Mucosa of gallbladder (tissue), 1 donor: ENCODE measurements around the gene MROH2A. TPM values are rescaled to one million over a fixed set of nuclear protein-coding genes. Genes with fewer than 3 reads are reported as not detected.

ENCODE experiments used
- DNase-seq: peaks from one replicate; pipeline ENCODE4 v3.0.0-alpha.2; 2020; ENCODE audit warnings: low spot score
- total RNA-seq: library from RNA; stranded (reverse); gene quantifications from one replicate; pipeline ENCODE4 v1.2.1, GENCODE V29; 2021
- donor health status: DM: no; HTN: no; CAD: no.

The MROH2A gene
- total RNA-seq, 1 donor from 2014 or later = 1.2 TPM

DNA sequence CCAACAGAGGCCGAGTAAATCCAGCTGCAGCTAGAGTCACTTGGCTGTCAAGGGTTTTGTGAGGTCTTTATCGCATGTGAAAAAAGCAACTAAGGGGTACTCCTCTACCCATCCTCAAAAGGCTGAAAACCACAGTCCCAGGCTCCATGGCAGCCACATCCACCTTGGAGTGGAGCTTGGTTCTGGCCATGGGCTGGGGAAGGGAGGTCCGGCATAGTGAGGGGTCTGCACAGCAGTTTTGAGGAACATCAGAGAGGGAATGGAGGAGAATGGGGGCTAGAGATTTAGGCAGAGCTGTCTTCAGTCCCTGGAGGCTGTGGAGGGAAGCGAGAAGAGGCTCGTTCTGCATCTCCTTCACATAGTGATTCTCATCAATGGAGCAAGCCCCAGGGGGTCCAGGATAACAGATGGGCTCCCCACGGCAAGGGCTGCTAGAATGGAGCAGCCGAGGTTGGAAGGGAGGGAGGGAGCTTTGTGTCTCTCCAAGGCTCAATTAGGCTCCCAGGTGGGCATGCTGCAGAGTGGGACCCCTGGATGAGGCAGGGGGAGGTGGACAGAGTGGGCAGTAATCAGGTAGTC is 21.0 kb downstream of the MROH2A start:
- DNase-seq = peak; percentile 6

DNA sequence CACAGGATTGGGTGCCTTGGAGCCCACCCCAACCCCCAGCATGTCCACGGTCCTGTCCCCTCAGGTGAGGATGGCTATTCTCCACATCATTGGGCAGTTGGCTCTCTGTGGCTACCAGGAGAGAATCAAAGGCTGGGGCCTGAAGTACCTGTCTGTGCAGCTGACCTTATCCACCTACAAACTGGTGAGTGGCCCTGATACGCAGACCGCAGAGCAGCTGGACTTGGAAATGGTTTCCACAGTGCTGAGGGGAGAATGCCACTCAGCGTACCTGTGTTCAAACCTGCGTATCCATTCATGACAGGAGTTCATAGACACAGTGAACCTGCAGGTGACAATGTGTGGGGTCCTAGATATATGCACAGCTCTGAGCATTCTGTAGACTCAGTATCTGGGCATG is 21.6 kb downstream of the MROH2A start:
- peak; percentile 8 for DNase-seq

DNA sequence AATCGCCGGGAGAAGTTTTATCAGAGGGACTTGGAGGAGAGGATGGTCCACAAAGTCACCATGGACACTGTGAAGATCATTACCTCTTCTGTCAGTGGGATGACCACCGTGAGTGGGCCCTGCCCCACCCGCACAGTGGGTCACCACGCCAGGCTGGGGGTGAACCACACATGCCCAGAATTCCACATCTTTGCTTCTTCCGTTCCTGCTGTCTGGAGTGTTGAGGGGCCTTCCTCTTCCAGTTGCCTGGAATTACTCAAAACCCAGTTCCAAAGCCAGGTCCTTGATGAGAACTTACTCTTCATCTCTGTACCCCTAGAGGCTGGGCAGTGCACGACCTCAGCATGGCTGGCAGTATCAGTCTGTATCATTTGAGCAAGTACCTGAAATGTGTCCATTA is 22.1 kb downstream of the MROH2A start:
- no peak for DNase-seq

DNA sequence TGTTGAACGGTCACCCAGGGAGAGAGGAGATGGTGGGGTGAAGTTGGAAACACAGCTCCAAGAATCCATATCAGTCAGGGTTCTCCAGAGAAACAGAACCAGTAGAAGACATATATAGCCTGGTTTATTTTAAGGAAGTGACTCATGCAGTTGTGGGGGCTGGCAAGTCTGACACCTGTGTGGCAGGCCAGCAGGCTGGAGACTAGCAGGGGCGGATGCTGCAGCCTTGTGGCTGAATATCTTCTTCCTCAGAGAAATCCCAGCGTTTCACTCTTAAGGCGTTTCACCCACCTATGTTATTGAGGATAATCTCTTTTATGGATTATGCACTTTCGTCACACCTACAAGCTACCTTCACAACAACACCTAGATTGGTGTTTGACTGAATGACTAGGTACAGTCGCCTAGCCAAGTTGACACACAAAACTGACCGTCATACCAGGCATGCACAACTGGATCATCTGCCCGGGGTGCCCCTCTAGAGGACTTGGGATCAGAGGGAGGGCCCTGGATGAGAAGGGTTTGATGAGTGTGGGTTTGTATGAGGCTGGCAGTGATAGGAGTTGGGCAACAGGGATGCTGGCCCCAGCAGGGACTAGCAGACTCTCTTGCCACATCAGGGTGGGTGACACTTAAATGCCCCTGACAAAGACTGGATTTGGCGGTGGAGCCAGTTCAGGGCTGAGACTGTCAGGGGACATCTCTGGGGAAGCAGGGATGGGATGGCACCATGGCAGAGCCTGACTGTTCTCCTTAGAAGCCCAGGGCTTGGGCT is 23.4 kb downstream of the MROH2A start:
- no peak for DNase-seq

DNA sequence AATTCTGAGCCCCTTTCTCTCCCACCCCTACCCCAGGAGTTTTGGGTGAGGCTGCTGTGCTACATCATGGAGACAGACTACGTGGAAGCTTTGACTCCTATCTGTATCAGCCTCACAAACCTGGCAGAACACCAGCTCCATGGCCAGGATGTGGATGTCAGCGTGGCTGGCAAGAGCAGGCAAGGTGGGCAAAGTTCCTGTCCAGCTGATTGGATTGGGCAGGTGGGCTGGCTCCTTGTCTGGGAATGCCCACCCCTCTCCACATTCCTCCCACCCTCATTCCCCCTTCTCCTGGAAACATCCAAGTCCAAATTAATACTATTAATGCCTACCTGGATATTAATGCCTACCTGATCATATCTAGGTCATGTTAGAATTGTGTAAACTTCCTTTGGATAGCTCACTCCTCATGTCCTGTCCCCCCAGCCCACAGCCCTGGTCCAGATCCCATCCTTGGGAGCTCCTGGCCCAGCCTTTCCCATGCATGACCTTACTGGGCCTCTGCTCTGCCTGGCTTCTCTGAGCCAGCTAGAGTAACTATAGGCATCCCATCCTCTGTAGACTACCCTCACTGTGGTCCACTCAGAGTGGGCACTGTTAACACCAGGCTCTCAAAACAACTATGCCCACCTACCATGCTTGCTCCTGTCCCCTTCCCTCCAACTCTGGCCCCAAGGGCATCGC is 24.1 kb downstream of the MROH2A start:
- no peak for DNase-seq

DNA sequence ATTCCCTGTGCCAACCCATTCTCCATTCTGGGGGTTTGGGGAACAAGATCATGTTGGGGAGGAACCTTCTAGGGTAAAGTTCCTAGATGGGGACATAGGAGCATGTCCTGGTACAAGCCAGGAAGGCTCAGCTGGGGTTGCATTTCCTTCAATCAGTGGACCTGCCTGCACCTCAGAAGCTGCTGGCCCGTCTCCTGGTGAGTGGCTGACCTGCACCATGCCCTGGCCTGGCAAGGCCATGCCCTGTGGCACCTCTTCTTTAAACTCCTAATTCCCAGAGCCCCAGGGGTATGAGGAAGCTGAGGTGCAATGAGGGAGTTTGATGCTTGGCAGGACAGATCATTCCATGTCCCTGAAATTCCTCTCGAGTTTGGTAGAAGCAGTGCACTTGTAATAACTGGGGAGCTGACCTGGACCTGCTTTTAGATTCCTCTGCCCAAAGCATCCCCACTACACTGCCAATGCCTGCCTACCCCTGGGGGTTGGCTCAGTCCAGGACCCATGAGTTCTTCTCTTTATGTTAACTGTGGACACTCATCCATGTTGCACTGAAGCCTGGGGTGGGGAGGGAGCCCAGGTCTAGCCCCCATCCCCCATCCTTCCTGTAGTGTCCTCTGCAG is 25.3 kb downstream of the MROH2A start:
- no peak for DNase-seq

DNA sequence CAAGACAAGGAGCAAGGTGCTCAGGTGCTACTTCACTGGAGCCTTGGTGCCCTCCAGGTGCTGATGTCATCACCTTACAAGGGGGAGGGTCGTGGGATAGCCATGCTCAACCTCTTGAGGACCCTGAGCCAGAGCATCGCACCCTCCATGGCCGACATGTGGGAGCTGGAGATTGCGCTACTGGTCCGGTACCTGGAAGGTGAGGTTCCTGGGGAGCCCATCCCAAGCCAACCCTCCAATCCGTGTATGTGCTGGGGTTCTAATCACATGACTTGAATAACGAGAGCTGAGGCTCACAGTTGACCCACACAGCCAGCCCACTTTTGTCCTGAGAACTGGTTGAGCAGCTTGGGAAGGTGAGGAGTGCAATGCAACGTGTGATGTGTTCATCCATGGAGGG is 25.9 kb downstream of the MROH2A start:
- DNase-seq = no peak

DNA sequence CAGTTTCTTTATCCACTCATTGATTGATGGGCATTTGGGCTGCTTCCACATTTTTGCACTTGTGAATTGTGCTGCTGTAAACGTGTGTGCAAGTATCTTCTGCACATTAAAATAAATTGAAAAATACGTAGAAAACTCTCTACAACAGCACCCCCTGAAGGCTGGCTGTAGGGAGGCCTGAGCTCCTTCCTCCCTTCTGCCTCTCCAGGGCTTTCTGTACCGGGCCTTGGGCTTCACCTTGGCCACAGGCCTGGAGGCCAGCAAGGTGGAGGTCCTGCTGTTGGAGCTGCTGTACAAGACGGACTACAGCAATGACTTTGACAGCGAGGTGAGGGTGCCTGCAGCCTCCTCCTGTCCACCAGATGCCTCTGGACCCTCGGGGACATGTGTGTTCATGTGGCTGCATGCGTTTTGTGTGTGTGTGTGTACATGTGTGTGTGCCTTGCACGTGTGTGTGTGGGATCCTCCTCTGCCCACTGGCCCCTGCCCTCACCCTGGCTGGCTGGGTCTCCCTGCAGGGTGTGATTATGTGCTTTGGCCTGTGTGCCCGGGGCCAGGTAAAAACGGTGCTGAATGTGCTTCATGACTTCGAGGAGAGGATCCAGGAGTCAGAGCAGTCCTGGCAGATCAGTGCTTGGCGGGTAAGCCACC is 29.2 kb downstream of the MROH2A start:
- no peak for DNase-seq

DNA sequence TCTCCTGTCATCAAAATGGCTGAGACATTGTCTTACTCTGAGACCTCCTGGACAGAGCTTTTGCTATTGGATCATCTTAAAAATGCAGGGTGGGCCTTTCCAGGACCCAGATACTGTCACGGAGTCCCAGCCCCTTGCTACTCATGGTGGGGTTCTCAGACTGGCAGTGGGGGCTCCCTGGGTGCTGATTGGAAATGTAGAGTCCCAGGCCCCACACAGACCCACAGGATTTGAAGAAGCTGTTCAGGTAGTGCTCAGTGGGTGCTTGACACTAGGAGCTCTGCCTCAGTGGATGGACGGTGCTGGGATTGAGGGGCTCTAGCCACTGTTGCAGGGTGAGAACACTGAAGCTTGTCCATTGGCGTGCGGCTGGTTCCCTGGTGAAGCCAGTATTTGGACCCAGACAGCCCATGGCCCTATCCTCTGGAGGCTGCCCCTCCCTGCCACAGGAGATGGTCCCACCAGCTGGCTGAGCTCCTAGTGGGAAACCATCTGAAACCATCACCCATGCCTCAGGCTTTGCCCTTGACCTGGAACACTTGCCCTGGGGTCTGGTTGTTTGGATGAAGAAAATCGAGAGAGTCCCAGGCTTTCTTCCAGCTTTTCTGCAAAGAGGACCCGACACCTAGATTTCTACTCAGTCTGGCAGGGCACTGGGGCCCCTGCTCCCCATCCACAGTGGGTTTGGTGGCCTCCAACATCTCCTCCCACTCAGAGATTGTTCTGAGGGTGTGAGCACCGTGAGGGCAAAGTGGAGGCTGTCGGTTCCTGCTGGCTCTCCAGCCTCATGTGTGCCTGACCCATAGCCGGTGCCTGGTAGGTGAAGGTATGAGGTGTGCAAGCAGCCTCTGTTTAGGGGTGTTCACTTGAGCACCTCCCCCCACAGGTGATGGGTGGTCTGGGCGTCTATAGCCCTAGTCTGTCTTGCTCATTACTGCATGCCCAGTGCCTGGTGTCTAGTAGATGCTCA is 30.1 kb downstream of the MROH2A start:
- no peak for DNase-seq

DNA sequence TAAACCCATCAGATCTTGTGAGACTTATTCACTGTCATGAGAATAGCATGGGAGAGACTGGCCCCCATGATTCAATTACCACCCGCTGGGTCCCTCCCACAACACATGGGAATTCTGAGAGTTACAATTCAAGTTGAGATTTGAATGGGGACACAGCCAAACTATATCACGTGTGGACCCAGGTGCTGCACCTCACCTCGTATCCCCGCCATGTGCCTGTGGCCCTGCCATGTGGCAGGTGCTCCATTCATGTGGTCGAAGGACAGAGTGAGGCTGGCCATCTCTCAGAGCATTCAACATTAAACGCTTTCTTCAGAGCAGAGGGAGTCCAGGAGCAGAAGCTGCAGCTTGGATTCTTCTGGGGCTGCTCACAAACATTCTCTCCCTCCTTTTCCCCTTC is 32.3 kb downstream of the MROH2A start:
- no peak for DNase-seq

DNA sequence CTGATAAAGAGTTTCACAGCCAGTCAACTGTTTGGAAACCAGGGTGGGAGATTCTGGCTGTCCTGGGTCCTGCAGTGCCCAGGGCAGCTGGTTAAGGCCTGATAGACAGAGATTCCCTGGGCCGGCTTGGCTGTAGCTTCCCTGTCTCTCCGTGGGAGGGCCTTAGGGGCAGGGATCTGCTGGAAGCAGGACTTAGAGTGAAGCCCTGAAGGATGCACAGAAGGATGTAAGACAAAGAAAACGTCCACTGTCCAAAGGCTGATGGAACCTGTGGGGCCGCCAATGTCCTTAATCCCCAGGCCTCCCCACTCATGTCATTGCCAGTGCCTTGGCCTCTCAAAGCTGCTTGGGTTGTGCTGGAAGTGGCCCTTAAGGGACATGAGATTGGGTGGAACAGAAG is 33.0 kb downstream of the MROH2A start:
- no peak for DNase-seq

DNA sequence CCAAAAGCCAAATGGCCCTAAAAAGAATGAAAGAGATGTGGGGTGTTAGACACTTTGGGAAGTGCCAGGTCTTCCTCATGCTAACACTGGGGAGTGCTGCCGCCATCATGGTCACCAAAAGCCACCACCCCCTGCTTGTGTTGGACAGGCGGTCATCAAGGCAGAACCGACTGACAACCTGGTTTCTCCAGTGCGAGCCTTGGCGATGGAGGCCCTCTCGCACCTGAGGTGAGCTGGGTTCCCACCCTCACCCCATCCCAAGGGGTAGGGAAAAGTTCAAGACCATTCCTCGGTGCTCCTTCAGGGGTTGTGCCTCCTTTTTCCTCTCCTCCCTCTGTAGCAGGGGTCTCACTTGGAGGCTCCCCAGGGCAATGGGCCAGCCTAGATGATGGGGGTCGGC is 33.6 kb downstream of the MROH2A start:
- no peak for DNase-seq

DNA sequence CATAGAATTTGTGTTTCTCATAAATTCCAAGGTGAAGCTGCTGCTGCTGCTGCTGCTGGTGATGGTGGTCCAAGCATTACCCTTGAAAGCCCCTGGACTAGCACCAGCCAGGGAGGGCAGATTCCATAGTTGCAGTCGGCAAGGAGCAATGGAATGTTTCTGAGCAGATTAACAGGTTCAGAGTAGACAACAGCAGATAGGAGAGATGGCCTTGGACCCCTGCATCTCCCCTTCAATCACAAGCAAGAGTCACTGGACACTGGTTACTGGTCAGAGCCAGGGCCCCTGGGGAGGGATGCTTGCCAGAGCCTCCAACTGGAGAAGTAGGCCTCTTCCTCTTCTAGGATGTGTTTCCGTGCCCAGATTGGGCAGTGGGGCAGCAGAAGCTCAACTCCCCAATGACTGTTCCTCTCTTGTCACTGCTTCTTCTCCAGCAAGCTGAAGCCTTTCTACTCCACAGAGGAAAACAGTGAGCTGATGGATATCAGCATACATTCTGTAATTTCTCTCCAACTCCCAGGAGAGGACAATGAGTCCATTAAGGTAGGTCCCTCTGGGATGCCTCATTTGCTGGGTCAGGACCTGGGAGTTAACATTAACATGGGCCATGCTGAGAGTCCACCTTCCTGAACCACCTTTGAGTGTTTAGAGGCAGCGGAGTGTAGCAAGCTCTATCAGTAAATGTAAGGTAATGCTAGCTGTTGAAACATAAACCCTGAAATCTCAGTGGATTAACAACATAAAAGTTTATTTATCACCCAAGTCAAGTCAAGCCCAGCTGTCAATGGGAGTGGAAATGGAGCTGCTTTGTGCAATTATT is 35.3 kb downstream of the MROH2A start:
- DNase-seq = no peak

DNA sequence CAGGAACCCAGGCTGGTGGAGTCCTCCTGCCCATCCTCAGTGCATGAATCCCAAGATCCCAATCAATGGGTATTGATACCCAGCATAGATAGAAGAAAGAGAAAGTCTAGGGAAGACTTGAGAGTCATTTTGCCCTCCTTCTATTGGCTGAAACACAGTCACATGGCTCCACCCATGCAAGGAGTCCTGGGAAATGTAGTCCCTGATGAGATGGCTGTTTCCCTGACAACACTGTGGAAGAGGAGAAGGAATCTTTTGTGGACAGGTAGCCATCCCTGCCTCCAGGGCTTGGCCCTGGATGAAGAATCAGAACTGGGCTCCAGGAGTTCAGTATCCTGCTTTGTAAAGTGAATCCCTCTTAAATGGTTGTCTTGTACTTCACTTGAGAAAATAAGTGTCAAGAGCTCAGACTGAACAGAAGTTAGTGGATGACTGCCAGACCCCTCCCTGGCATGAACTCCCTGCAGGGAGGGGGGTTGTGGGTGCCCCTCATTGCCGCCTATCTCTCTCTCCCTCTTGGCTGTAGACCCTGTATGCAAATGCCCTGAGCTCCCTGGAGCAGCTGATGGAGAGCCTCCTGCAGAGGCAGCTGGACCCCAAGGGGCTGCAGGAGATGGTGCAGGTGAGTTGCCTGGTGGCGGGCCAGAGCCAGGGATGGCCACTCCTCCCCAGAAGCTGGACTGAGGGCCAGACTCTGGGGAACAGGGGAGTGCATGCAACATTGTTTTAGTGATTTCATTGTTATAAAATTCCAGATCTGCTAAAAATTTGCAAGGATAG is 36.1 kb downstream of the MROH2A start:
- no peak for DNase-seq

DNA sequence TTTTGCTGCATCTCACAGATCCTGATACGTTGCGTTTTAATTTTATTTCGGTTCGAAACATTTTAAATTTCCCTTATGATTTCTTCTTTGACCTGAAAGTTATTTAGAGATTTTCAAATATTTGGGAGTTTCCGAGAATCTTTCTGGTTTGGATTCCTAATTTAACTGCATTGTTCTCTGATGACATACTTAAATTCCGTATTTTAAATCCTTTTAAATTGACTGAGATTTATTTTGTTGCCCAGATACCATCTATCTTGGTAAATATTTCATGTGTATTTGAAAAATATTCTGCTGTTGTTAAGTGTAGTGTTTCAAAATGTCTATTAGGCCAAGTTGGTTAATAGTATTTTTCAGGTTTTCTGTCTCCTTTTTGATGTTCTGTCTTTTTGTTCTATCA is 37.7 kb downstream of the MROH2A start:
- DNase-seq = no peak

DNA sequence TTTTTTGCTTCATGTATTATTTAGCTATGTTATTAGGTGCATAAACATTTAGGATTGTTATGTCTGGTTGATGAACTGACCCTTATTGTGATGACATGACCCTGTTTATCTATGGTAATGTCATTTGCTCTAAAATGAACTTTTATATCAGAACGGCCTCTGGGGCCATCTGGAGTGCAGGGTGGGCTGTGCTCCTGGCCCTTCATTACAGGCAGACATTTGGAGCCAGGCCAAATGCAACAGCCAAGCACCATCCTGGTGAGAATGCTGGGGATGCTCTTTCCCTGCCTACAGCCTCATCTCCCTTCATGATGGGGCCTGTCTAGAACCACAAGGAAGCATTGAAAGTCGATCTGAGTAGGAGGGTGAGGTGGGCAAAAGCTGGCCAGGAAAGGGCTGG is 38.2 kb downstream of the MROH2A start:
- DNase-seq = no peak

DNA sequence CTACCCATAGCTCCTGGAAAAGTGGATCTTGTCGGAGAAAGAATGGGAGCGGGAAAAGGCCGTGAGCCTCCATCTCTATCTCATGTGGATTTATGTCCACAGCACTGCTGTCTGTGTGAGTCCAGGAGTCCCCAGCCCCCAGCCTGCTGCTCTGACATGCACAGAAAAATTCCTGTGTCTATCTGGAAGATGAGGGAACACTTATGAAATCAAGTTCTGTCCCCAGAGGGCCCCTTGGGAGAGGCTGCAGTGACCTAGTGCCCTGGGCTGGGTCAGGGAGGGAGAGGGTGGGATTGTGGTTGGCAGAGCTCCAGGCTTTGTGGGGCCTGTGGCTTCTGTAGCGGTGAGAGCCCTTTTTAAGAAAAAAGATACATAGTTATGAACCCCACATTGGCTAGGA is 38.6 kb downstream of the MROH2A start:
- DNase-seq = no peak

DNA sequence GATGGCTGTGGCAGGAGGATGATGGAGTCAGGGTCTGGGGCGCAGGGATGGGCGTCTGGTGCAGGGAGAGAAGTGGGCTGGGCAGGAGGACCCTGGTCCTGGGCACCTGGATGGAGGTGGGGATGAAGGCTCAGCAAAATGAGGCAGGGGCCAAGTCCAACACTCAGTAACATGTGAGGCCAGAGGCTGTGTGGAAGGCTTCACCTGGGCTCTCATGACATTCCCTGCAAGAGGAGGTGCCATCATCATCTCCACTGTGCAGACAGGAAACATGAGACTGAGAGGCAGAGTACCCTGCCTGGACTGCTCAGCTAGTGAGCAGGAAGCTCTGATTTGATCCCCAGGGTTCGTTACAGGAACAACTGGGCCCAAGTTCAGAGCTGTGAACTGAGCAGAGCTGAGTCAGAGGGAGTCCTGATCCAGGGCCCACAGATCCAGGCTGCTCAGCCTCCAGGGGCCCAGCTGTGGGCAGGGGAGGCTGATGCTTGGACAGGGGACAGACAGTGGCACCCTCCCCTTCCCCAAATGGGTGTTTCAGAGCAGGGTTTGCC is 39.3 kb downstream of the MROH2A start:
- no peak for DNase-seq
